Measurements from ENCODE around the gene ZNF212. TPM values are rescaled to one million over a fixed set of nuclear protein-coding genes. Genes with fewer than 3 reads are reported as not detected.

Gene ZNF212
- total RNA-seq, 1 experiment from 2014 or later: 18.6 TPM

DNA sequence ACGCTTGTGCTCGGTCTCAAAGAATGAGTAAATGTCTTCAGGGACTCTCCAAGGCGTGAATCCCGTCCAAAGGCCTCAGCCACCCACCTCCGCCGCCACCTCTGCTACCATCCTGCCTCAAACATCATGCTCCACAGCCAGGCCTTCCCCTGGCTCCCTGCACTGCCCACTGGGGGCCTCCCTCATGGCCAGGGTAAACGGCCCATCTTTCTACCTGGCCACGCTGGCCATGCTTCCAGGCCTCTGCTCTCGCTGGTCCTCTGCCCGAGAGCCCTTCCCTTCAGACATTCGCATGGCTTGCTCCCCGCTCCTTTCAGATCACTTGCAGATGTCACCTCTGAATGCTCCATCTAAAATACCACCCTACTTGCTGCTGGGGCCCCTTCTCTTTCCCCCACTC lies 62.8 kb downstream of the ZNF212 start:
- CTCF ChIA-PET: no interaction called here
- intact Hi-C loops (cut with micrococcal nuclease; ENCODE audit: unreplicated experiment): no loop called here
- Mint-ChIP-seq H3K4me1 (ENCODE audit: low read depth, unreplicated experiment) (peaks cover 7% of the 10 kb centered on the region), H3K27ac (ENCODE audit: unreplicated experiment) (no peak overlapping the region), H3K4me3 (ENCODE audit: unreplicated experiment) (no peak overlapping the region), H3K9me3 (ENCODE audit: unreplicated experiment) (no peaks in the 10 kb centered on the region), H3K36me3 (ENCODE audit: insufficient read depth, unreplicated experiment) (no peaks in the 10 kb centered on the region), H3K27me3 (ENCODE audit: insufficient read depth, unreplicated experiment) (peaks cover 5% of the 10 kb centered on the region)
- no peak for DNase-seq
- Histone ChIP-seq H3K36me3 (ENCODE audit: control insufficient read depth, insufficient read depth, low read length) (no peaks in the 10 kb centered on the region), H3K9me3 (no peaks in the 10 kb centered on the region), H3K4me1 (no peaks in the 10 kb centered on the region), H3K4me3 (ENCODE audit: low read depth, low read length) (no peak overlapping the region), H3K27me3 (replicated peaks; ENCODE audit: control insufficient read depth, insufficient read depth, low read length) (no peaks in the 10 kb centered on the region)
- BruUV-seq (replicated peaks): no TSS peak
- POLR2A ChIA-PET: no interaction called here
- no peak for TF ChIP-seq CTCF (IDR thresholded peaks at IDR 0.05; ENCODE audit: insufficient read depth in 1 of 2, low read depth in 1 of 2, low read length in 1 of 2, severe bottlenecking in 1 of 2, unreplicated experiment in 1 of 2)

DNA sequence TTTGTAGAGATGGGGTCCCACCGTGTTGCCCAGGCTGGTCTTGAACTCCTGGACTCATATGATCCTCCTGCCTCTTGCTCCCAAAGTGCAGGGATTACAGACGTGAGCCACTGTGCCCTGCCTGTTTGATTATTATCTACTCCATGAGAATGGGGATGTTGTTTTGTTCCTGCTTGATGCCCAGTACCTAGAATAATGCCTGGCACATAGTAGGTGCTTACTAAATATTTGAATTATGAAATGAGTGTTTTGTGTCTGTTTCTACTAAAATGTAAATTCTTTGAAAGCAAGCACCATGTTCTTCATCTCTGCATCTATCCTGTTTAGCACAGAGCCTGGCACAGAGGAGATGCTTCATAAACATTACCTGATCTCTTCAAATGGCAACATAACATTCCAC lies 63.4 kb downstream of the ZNF212 start:
- H3K27ac Mint-ChIP-seq (ENCODE audit: unreplicated experiment): no peak overlapping the region
- no TSS peak for BruUV-seq (replicated peaks)
- peaks cover 5% of the 10 kb centered on the region for H3K27me3 Mint-ChIP-seq (ENCODE audit: insufficient read depth, unreplicated experiment)
- no peak overlapping the region for H3K4me3 ChIP-seq (ENCODE audit: low read depth, low read length)
- DNase-seq: no peak
- no peak for TF ChIP-seq CTCF (IDR thresholded peaks at IDR 0.05; ENCODE audit: insufficient read depth in 1 of 2, low read depth in 1 of 2, low read length in 1 of 2, severe bottlenecking in 1 of 2, unreplicated experiment in 1 of 2)
- no peaks in the 10 kb centered on the region for H3K36me3 Mint-ChIP-seq (ENCODE audit: insufficient read depth, unreplicated experiment)
- no peak overlapping the region for H3K4me3 Mint-ChIP-seq (ENCODE audit: unreplicated experiment)
- CTCF ChIA-PET: no interaction called here
- peaks cover 7% of the 10 kb centered on the region for H3K4me1 Mint-ChIP-seq (ENCODE audit: low read depth, unreplicated experiment)
- no peaks in the 10 kb centered on the region for H3K36me3 ChIP-seq (ENCODE audit: control insufficient read depth, insufficient read depth, low read length)
- H3K9me3 ChIP-seq: no peaks in the 10 kb centered on the region
- H3K4me1 ChIP-seq: no peaks in the 10 kb centered on the region
- H3K9me3 Mint-ChIP-seq (ENCODE audit: unreplicated experiment): no peaks in the 10 kb centered on the region
- intact Hi-C loops (cut with micrococcal nuclease; ENCODE audit: unreplicated experiment): no loop called here
- POLR2A ChIA-PET: no interaction called here
- H3K27me3 ChIP-seq (replicated peaks; ENCODE audit: control insufficient read depth, insufficient read depth, low read length): no peaks in the 10 kb centered on the region

GRCh38 chr7:149304006-149304405 lies 64.6 kb downstream of the ZNF212 start:
- Mint-ChIP-seq H3K36me3 (ENCODE audit: insufficient read depth, unreplicated experiment) (no peaks in the 10 kb centered on the region), H3K9me3 (ENCODE audit: unreplicated experiment) (no peaks in the 10 kb centered on the region), H3K27me3 (ENCODE audit: insufficient read depth, unreplicated experiment) (peaks cover 5% of the 10 kb centered on the region), H3K27ac (ENCODE audit: unreplicated experiment) (no peak overlapping the region), H3K4me3 (ENCODE audit: unreplicated experiment) (no peak overlapping the region), H3K4me1 (ENCODE audit: low read depth, unreplicated experiment) (peaks cover 7% of the 10 kb centered on the region)
- Histone ChIP-seq H3K9me3 (no peaks in the 10 kb centered on the region), H3K4me3 (ENCODE audit: low read depth, low read length) (no peak overlapping the region), H3K27me3 (replicated peaks; ENCODE audit: control insufficient read depth, insufficient read depth, low read length) (no peaks in the 10 kb centered on the region), H3K4me1 (no peaks in the 10 kb centered on the region), H3K36me3 (ENCODE audit: control insufficient read depth, insufficient read depth, low read length) (no peaks in the 10 kb centered on the region)
- no TSS peak for BruUV-seq (replicated peaks)
- POLR2A ChIA-PET: no interaction called here
- no peak for DNase-seq
- TF ChIP-seq CTCF (IDR thresholded peaks at IDR 0.05; ENCODE audit: insufficient read depth in 1 of 2, low read depth in 1 of 2, low read length in 1 of 2, severe bottlenecking in 1 of 2, unreplicated experiment in 1 of 2): no peak
- intact Hi-C loops (cut with micrococcal nuclease; ENCODE audit: unreplicated experiment): no loop called here
- CTCF ChIA-PET: no interaction called here

Other genes with a start within 250 kb of the ZNF212 start
- gene PDIA4, start 211.1 kb upstream of the ZNF212 start, total RNA-seq (2022): 192 and 197 TPM in 2 replicates
- gene ZNF786, start 148.9 kb upstream of the ZNF212 start, total RNA-seq (2022): 9.4 and 9.5 TPM in 2 replicates
- gene ZNF425, start 113.3 kb upstream of the ZNF212 start, total RNA-seq (2022): 2.6 and 4.0 TPM in 2 replicates
- 13.0 and 13.4 TPM in 2 replicates for gene ZNF398, start 92.2 kb upstream of the ZNF212 start, total RNA-seq (2022)
- 35.7 and 44.0 TPM in 2 replicates for gene ZNF282, start 44.1 kb upstream of the ZNF212 start, total RNA-seq (2022)
- gene ZNF783, start 22.5 kb downstream of the ZNF212 start, total RNA-seq (2022): 26.1 and 27.3 TPM in 2 replicates
- gene ZNF777, start 221.4 kb downstream of the ZNF212 start, total RNA-seq (2022): 20.8 and 22.7 TPM in 2 replicates